Ammon's horn (tissue), 1 donor: ENCODE data around the gene FAM13B.
A peak's percentile ranks its signal among the peaks of the same experiment; 100 is the strongest.
"Not testable (repeated sequence)": the region's sequence is repeated elsewhere in the genome, so short reads cannot be mapped to it uniquely, and the experiment has no call there.

Source experiments
- DNase-seq: peaks from one replicate; pipeline ENCODE4 v3.0.0-alpha.2; 2016; ENCODE audit warnings: low spot score

FAM13B gene

GRCh38 chr5:137975208-137975607 is 57.7 kb downstream of the FAM13B start:
- DNase-seq, result no peak

- not testable (repeated sequence) for DNase-seq
Observed at GRCh38 chr5:137970384-137970783, 62.5 kb downstream of the FAM13B start.

- DNase-seq, result no peak
Observed at GRCh38 chr5:137960819-137961218, 72.1 kb downstream of the FAM13B start.

- no peak for DNase-seq
Observed at GRCh38 chr5:137960141-137960540, 72.7 kb downstream of the FAM13B start.

- DNase-seq, result no peak
Observed at GRCh38 chr5:137959488-137959887, 73.4 kb downstream of the FAM13B start.

GRCh38 chr5:137957948-137958347 is 74.9 kb downstream of the FAM13B start:
- no peak for DNase-seq

GRCh38 chr5:137954131-137954879 is 78.6 kb downstream of the FAM13B start:
- DNase-seq, result peak; percentile 31

GRCh38 chr5:137945825-137946224 is 87.1 kb downstream of the FAM13B start:
- no peak for DNase-seq

- not testable (repeated sequence) for DNase-seq
Observed at GRCh38 chr5:137944280-137944679, 88.6 kb downstream of the FAM13B start.

- DNase-seq, result no peak
Observed at GRCh38 chr5:137939331-137939730, 93.5 kb downstream of the FAM13B start.

GRCh38 chr5:137938751-137939143 is 94.1 kb downstream of the FAM13B start:
- no peak for DNase-seq

GRCh38 chr5:137937994-137938750 is 94.7 kb downstream of the FAM13B start:
- no peak for DNase-seq

- no peak for DNase-seq
Observed at GRCh38 chr5:137935694-137936093, 97.2 kb downstream of the FAM13B start.

- DNase-seq, result no peak
Observed at GRCh38 chr5:137935190-137935589, 97.7 kb downstream of the FAM13B start.

GRCh38 chr5:137933491-137933911 is 99.4 kb downstream of the FAM13B start:
- DNase-seq, result no peak

- peak; percentile 20 for DNase-seq
Observed at GRCh38 chr5:137932800-137933199, 100.1 kb downstream of the FAM13B start.

- peak; percentile 35 for DNase-seq
Observed at GRCh38 chr5:137923856-137924255, 109.0 kb downstream of the FAM13B start.

GRCh38 chr5:137921931-137922330 is 110.9 kb downstream of the FAM13B start:
- DNase-seq, result no peak

- DNase-seq, result no peak
Observed at GRCh38 chr5:137916923-137917322, 116.0 kb downstream of the FAM13B start.

GRCh38 chr5:137914758-137915157 is 118.1 kb downstream of the FAM13B start:
- DNase-seq, result no peak

- no peak for DNase-seq
Observed at GRCh38 chr5:137902408-137903133, 130.3 kb downstream of the FAM13B start.

GRCh38 chr5:137901011-137901817 is 131.7 kb downstream of the FAM13B start:
- DNase-seq, result peak; percentile 65
